HG02759 (cell line): ENCODE data around the gene BST1.
A peak's percentile ranks its signal among the peaks of the same experiment; 100 is the strongest.

ENCODE experiments used
- ATAC-seq: cut with Tn5 transposase; IDR thresholded peaks from one replicate; pipeline ENCODE4 v1.9.1; 2021; ENCODE audit warnings: mild to moderate bottlenecking, moderate library complexity; ENCODE audit not compliant: unreplicated experiment

The BST1 gene

GRCh38 chr4:15774020-15774420 lies 71.2 kb downstream of the BST1 start:
- no peak for ATAC-seq

- no peak for ATAC-seq
Measured at GRCh38 chr4:15776871-15777648, 74.2 kb downstream of the BST1 start.

- no peak for ATAC-seq
Measured at GRCh38 chr4:15777697-15778288, 74.9 kb downstream of the BST1 start.

- ATAC-seq = peak; percentile 68
Measured at GRCh38 chr4:15778289-15779241, 75.7 kb downstream of the BST1 start, which contains the start of gene CD38. Gene CD38, plus strand, starts transcription at chr4:15778328. Its CDS starts 87 bp downstream, at chr4:15778415.

GRCh38 chr4:15779306-15779705 lies 76.4 kb downstream of the BST1 start:
- ATAC-seq = no peak

- no peak for ATAC-seq
Measured at GRCh38 chr4:15779809-15780208, 76.9 kb downstream of the BST1 start.

GRCh38 chr4:15781427-15782095 lies 78.7 kb downstream of the BST1 start:
- peak; percentile 33 for ATAC-seq
